Mucosa of descending colon (tissue), 3 donors: ENCODE data around the gene STK32B. TPM values are rescaled to one million over a fixed set of nuclear protein-coding genes. Genes with fewer than 3 reads are reported as not detected.
A peak's percentile ranks its signal among the peaks of the same experiment; 100 is the strongest.

ENCODE experiments used
- ATAC-seq: fragments of 200-7000 bp; cut with Tn5 transposase; one replicate; pipeline ENCODE4 v1.9.1; 2020; ENCODE audit warnings: mild to moderate bottlenecking, moderate library complexity
- DNase-seq, 3 donors: peaks; one replicate each; pipeline ENCODE4 v3.0.0-alpha.2; 2020
- H3K36me3 ChIP-seq: fragments of 200-600 bp; one replicate; pipeline ENCODE4 v1.8.0; 2021; ENCODE audit warnings: low read depth, mild to moderate bottlenecking
- H3K4me1 ChIP-seq: fragments of 200-600 bp; one replicate; pipeline ENCODE4 v1.8.0; 2021; ENCODE audit warnings: low read depth, mild to moderate bottlenecking
- H3K4me3 ChIP-seq: fragments of 200-600 bp; one replicate; pipeline ENCODE4 v1.8.0; 2021; ENCODE audit warnings: mild to moderate bottlenecking
- H3K9me3 ChIP-seq: fragments of 200-600 bp; one replicate; pipeline ENCODE4 v1.8.0; 2021; ENCODE audit warnings: mild to moderate bottlenecking
- intact Hi-C, 2 donors: fragments of 100-400 bp; cut with DNase I in 1 of 2; cut with micrococcal nuclease in 1 of 2; formaldehyde crosslinking; loops; one replicate each; pipeline versions ENCODE4 v1.11.0 to v1.11.1; 2022; cut with DNase I, micrococcal nuclease
- total RNA-seq, 3 donors: library from RNA; stranded (reverse); fragmentation: NEBNext Ultra II Directional in 2 of 3; extraction: Animal tissue kit (Norgen Biotek cat#: 25700) in 2 of 3; gene quantifications; one replicate each; pipeline versions ENCODE4 v1.2.1 to v1.2.4, GENCODE V29; 2021 to 2023
- TF ChIP-seq, protein P1 (sequence below): fragments of 200-600 bp; IDR thresholded peaks from one replicate; pipeline ENCODE4 v1.8.0; 2022; ENCODE audit warnings: antibody characterized with exemption, mild to moderate bottlenecking
- donor health status: DM: no; HTN: no; CAD: no; lungs with moderate emphysema.
- donor health status: DM: no; HTN: no; CAD: no.
- donor health status: DM: no; HTN: yes; CAD: no.

STK32B gene
- total RNA-seq, 3 donors from 2014 or later: 0.67 to 2.2 (median 1.1) TPM

- H3K4me1 ChIP-seq: no peaks in the 10 kb centered on the region
- intact Hi-C loops: no loop called here
- no peak overlapping the region for H3K4me3 ChIP-seq
- TF ChIP-seq, protein P1, sequence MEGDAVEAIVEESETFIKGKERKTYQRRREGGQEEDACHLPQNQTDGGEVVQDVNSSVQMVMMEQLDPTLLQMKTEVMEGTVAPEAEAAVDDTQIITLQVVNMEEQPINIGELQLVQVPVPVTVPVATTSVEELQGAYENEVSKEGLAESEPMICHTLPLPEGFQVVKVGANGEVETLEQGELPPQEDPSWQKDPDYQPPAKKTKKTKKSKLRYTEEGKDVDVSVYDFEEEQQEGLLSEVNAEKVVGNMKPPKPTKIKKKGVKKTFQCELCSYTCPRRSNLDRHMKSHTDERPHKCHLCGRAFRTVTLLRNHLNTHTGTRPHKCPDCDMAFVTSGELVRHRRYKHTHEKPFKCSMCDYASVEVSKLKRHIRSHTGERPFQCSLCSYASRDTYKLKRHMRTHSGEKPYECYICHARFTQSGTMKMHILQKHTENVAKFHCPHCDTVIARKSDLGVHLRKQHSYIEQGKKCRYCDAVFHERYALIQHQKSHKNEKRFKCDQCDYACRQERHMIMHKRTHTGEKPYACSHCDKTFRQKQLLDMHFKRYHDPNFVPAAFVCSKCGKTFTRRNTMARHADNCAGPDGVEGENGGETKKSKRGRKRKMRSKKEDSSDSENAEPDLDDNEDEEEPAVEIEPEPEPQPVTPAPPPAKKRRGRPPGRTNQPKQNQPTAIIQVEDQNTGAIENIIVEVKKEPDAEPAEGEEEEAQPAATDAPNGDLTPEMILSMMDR: no peak
- H3K9me3 ChIP-seq: no peaks in the 10 kb centered on the region
- no peaks in the 10 kb centered on the region for H3K36me3 ChIP-seq
- DNase-seq (peak in 1 of 3 donors; percentile 16), ATAC-seq (no peak)
These were observed 409.0 kb downstream of the STK32B start for GRCh38 chr4:5460106-5460801.

DNA sequence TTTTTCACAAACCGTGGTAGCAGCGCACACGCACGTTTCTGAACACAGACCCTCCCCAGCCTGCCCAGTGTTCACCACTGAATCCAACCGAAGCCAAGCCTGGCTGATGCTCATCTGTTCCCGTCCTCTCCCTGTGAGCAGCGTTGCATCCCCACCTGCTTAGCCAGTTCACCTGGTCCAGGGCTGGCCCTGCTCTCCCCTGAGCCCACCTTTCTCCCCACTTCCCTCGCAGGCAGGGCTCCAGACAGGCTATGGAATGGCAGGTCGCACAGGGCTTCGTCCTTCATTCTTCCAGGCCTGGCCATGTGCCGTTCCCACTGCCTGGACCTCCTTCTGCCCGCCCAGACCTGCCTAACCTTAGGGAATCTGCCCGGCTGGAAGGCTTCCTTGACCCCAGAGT, 410.2 kb downstream of the STK32B start:
- Histone ChIP-seq H3K4me3 (no peak overlapping the region), H3K36me3 (no peaks in the 10 kb centered on the region), H3K4me1 (no peaks in the 10 kb centered on the region), H3K9me3 (no peaks in the 10 kb centered on the region)
- DNase-seq: no peak
- ATAC-seq: no peak
- TF ChIP-seq, protein P1: no peak
- intact Hi-C loops: no loop called here

GRCh38 chr4:5462254-5462835, 411.1 kb downstream of the STK32B start:
- no peak overlapping the region for H3K4me3 ChIP-seq
- H3K9me3 ChIP-seq: no peaks in the 10 kb centered on the region
- ATAC-seq (no peak), DNase-seq (no peak)
- H3K4me1 ChIP-seq: no peaks in the 10 kb centered on the region
- no peaks in the 10 kb centered on the region for H3K36me3 ChIP-seq
- intact Hi-C loops: no loop called here
- TF ChIP-seq, protein P1: no peak

- H3K4me3 ChIP-seq: no peak overlapping the region
- H3K9me3 ChIP-seq: no peaks in the 10 kb centered on the region
- TF ChIP-seq, protein P1: no peak
- no peaks in the 10 kb centered on the region for H3K4me1 ChIP-seq
- intact Hi-C loops: no loop called here
- ATAC-seq: no peak
- H3K36me3 ChIP-seq: no peaks in the 10 kb centered on the region
- DNase-seq: no peak
These were observed 411.6 kb downstream of the STK32B start for GRCh38 chr4:5462896-5463295.

- TF ChIP-seq, protein P1: no peak
- Histone ChIP-seq H3K36me3 (no peaks in the 10 kb centered on the region), H3K9me3 (no peaks in the 10 kb centered on the region), H3K4me3 (no peak overlapping the region), H3K4me1 (no peaks in the 10 kb centered on the region)
- intact Hi-C loops: no loop called here
- DNase-seq (no peak), ATAC-seq (no peak)
These were observed 412.1 kb downstream of the STK32B start for GRCh38 chr4:5463361-5463760.
